ENCODE results near the gene SPATA16.

- no peak for TF ChIP-seq POLR2AphosphoS5 (IDR thresholded peaks at IDR 0.05)
- TF ChIP-seq CTCF (IDR thresholded peaks at IDR 0.05): no peak
These were observed 216.5 kb downstream of the SPATA16 start for GRCh38 chr3:172924546-172924945.

All from sigmoid colon (tissue), 4 donors.